Right lobe of liver (tissue), 4 donors: ENCODE data around the gene ISM1.

ENCODE experiments used
- CTCF ChIP-seq, 4 donors: fragments of 200-600 bp in 3 of 4; fragments of 450-650 bp in 1 of 4; IDR thresholded peaks; one replicate each; pipeline versions ENCODE4 v1.5.1 to v1.8.0; 2016 to 2022; ENCODE audit warnings: antibody characterized with exemption in 4 of 4, mild to moderate bottlenecking in 2 of 4
- POLR2A ChIP-seq: fragments of 450-650 bp; IDR thresholded peaks from one replicate; pipeline ENCODE4 v1.6.1; 2017; ENCODE audit warnings: antibody characterized with exemption, mild to moderate bottlenecking
- donor health status: DM: no; HTN: no; CAD: no.
- donor health status: DM: no; HTN: no; CAD: no.
- donor health status: DM: no; HTN: yes; CAD: no.

GRCh38 chr20:13271098-13271497, 50.0 kb downstream of the ISM1 start:
- no peak for TF ChIP-seq CTCF (IDR thresholded peaks at IDR 0.05)
- no peak for TF ChIP-seq POLR2A
